Activated T-cell treated with anti-CD3 and anti-CD28 coated beads for 1 hour (primary cell): ENCODE measurements around the gene ENDOV.

Source experiments
- DNase-seq: peaks from one replicate; pipeline ENCODE4 v3.0.0-alpha.2; 2020; ENCODE audit warnings: low read depth

The ENDOV gene

GRCh38 chr17:80485846-80486245 lies 70.9 kb downstream of the ENDOV start:
- no peak for DNase-seq

- no peak for DNase-seq
Observed at GRCh38 chr17:80486692-80487091, 71.7 kb downstream of the ENDOV start.

DNA sequence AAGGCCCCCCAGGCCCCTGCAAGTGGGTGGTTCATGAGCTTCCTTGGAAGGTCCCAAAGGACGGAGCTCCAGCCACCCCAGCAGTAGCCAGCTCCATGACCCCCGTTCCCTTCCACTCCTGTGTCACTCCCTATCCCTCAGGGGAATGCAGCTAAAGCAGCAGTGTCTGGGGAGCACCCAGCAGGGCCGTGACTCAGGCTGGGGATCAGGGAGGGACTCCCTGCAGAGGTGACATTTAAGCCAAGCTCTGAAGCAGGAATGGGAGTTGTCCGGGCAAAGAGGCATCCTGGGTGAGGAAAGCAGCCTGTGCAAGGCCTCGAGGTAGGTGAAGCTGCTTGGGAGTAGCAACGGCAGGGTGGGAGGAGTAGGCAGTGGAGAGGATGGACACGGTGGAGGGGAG lies 72.5 kb downstream of the ENDOV start:
- no peak for DNase-seq
